NCI-H146 treated with DMSO at 0.1 percent for 48 hours (cell line): Measurements from ENCODE around the gene FBXW11.
"Not testable (repeated sequence)": the region's sequence is repeated elsewhere in the genome, so short reads cannot be mapped to it uniquely, and the experiment has no call there.

Experiments used
- DNase-seq: peaks from one replicate; lab custom pipeline; 2025; ENCODE audit not compliant: unreplicated experiment; lab: John Stamatoyannopoulos, UW

The FBXW11 gene

DNA sequence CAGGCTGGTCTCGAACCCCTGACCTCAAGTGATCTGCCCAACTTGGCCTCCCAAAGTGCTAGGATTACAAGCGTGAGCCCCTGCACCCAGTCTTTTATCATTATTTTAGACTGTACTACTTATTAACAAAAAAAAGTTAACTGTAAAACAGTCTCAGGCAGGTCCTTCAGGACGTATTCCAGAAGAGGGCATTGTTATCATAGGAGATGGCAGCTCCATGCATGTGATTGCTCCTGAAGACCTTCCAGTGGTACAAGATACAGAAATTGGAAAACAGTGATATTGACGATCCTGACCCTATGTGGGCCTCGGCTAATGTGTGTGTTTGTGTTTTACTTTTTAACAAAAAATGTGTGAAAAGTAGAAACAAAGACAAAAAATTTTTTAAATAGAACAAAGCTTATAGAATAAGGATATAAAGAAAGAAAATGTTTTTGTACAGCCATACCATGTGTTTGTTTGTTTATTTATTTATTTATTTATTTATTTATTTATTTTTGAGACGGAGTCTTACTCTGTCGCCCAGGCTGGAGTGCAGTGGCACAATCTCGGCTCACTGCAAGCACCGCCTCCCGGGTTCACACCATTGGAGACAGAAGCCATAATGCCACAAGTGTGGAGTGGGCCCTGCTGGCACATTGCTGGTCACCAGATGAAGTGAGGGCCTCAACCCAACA lies 13.8 kb upstream of the FBXW11 start:
- not testable (repeated sequence) for DNase-seq

DNA sequence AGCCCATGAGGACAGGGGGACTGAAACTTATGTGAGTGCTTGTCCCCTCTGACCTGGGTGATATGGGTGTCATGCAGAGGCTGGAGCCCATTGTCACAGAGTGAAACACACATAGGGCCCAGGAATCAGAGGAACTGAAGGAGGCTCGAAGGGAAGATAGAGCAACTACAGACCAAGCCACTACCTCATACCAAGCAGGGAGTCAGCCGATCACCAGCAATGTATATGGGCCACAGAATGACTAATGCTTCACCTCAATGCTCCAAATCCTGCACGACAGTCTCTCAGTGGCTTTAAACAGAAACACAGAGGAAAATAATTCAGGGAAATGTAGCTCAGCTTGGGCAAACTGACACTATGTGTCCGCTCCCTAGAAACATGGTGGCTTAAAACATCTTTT lies 8.9 kb upstream of the FBXW11 start:
- DNase-seq = no peak

DNA sequence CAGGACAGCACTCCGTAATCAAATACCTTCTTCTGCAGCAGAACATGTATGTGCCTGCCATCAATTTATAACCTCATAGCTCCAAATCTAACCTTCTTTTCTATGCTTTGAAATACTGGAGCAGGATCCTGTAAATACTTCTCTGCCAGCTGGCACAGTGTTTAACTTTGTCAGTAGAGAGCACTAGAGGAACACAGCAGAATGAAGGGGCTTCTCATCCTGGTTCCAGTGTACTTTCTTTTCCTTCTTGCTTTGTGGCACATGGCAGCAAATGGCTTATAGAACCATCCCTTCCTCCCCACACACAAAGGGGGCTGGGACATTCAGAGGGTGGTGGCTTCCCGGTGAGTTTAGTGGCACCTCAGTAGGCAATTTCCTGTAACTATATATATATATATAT lies 3.8 kb upstream of the FBXW11 start:
- DNase-seq = peak; percentile 57

DNA sequence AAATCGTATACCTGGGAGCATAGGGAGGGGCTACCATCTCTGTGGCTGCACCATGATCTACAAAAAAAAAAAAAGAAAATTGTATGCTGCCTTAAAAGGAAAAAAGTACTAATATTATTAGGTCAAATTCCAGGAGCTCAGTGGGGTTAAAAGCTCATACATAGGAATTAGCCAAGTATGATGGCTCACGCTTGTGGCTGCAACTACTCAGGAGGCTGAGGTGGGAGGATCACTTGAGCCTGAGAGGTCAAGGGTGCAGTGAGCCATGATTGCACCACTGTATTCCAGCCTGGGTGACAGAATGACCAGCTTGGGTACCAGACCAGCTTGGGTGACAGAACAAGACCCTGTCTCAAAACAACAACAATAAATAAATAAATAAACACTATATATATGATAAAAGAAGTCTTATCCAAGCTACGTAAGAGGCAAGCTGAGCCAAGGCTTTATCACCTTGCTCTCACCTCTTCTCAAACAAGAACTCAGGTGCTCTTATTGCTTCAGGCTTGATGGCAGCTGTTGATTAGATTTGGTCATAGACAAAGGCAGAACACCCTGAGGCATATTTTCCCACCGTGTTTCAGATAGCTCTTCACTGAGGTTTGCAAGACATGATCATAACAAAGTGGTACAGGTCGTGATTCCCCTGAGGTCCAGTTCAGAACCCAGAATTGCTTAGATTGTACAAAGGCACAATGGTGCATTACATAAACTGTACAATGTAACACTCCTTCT lies 3.3 kb upstream of the FBXW11 start:
- DNase-seq = peak; percentile 64

DNA sequence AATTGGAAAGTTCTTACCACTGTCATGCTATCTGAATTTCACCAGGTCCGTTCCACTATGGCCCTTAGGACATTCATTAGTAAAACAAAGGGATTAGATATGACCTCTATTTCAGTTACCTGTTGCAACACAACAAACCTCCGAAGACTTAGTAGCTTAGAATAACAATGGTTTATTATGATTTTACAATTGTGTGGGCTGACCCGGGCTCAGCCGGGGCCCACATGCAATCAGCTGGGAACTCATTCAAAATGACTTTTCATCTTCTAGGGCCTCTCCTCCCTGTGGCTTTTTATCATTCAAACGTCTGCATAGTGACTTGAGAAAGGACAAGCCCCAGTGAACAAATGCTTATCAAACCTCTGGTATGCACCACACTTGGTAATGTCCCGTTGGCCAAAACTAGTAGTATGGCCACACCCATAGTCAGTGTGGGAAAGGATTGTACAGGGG lies 2.3 kb upstream of the FBXW11 start:
- DNase-seq = no peak

DNA sequence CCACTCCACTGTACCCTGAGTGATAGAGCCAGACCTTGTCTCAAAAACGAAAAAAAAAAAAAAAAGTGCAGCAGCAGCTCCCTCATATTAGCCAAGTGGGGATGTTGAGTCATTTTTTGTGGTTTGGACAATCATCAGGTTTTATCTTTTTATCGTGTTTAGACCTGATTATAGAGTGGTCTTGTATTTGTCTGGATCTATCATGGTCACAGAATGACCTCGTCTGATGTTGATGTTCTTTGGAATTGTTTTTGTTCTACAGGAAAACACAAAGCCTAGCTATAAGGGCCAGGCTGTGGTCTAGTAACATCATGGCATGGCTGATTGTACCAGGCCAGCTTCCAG lies 1.6 kb upstream of the FBXW11 start:
- no peak for DNase-seq

DNA sequence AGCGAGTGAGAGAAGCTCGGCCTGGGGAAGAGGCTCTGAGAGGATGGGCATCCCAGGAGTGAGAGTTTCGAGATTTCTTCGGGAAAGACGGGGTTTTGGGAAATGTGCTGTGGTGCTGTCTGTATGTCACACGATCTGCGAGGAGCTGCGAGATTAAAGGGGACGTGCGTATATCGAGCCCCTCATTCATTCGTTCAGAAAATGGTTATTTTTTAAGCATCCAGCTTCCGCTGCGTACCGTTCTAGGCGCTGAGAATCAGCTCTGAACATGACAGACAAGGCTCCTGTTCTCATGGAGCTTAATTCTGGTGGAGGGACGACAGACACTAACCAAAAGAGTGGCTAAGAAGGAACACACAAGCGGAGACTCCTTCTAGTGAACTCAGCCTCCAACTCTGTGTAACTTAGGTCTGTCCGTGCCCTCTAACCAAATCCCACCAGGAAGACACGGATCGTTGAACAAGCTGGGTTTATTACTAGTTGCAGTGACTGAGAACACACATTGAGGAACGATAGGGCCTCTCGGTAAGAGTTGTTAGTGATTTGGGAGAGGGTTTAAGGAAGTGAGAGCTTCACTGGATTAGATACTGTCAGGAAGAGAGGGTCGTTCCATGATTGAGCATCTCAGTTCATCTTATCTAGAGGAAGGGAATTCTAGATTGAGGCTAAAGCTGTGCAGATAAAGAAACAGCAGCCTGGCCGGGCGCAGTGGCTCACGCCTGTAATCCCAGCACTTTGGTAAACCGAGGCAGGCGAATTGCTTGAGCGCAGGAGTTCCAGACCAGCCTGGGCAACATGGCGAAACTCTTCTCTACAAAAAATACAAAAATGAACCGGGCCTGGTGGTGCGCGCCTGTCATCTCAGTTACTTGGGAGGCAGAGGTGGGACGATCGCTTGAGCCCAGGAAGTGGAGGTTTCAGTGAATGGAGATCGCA lies 1.0 kb upstream of the FBXW11 start:
- DNase-seq = no peak

DNA sequence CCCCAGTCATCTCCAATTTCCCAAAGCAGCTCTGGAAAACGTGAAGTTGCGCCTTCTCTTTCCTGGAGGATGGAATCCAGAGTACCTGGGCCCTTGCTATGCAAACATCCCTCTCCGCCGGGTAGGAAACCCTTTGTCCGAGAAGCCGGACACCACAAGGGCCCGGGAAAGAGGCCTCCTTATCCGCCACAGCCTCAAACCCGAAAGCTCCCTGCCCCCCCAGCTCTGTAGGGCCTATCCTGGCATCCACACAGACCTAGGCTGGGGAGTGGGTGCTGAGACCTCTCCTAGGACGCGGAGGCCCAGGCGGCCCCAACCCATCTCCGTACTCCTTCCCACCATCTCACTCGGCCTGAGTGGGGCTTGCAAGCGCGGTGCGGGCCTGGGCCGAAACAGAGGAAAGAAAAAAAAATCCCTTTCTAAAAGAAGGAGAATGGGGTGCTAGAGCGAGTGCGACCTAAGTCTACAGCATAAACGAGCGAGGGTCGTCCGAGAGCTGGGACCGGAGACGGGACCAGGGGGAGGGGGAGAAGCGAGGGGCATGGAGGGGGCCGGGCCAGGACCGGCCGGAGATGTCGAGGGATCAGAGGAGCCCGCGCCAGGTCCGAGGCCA lies 624 bp downstream of the FBXW11 start:
- no peak for DNase-seq

DNA sequence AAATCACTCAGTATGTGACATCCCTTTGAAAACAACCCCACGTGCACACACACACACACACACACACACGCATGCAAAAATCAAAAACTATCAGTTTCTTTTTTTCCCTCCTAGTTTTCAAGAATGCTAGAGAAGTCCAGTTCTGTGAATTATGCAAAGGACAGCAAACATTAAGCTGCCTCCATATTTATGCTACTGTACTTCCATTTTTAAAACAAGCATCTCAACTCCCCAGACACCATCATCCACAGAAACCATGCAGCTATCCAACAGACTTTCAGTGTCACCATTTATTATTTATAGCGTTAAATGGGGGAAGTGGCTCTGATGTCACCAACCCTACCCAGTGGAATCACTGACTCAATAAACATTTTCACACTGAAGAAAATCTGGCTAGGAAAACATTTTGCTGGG lies 1.6 kb downstream of the FBXW11 start:
- DNase-seq = no peak

DNA sequence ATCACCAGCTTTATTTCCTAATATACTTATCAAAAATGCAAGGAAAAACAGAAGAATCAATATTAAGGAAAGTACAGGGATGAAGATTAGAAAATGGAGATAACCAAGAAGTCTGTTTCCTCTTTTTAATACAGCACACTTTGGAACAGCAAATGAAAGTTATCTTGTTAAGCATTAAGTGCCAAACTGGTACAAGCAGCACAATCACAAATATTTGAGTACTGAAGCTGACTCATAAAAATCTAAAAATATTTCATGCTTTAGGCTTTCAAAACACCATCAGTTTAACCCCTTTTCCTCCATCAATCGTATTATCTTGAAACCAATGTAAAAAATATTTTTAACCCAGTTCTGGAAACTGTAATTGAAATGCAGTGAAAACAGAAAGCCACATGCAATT lies 2.7 kb downstream of the FBXW11 start:
- no peak for DNase-seq

DNA sequence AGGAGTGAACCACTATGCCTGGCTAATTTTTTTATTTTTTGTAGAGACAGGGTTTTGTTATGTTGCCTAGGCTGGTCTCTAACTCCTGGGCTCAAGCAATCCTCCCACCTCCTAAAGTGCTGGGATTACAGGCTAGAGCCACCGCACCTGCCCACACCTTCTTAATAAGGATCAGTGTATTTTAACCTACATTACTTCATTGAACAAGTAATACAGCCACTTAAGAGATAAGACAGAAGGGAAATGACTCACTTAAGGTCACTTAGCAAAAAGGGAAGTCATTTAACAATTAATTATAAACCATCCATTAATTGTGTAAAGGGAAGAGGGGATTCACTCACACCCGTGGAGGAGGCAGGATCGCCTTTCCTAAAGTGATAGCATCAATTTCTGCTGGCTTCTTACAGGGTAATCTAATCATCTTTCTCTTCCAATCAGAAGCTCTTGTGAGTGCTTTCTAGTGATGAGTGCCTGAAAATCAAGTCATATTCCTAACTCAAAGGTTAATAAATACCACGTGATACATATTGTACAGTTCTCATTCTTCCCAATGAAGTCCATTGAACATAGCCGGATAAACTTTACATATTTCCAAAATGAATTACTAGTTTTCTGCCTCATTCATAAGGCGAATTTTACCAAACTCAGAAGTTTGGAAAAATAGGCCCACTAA lies 3.5 kb downstream of the FBXW11 start:
- DNase-seq = no peak

DNA sequence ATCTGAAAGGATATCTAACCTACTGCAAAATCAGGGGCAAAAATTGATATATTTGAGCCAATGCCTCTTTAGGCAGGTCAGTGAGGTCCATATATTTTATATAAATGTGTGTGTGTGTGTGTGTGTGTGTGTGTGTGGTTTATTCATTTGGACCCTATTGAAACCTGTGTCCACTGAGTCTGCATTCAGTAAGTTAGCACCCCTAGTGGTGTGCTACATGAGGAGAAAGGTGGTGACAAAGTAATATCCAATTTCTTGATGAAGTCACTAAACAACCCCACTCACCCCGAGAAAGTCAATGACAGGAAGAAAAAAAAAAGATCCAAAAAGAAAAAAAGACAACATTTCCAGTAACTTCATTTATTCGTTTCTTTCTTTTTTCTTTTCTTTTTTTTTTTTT lies 4.1 kb downstream of the FBXW11 start:
- DNase-seq = no peak

DNA sequence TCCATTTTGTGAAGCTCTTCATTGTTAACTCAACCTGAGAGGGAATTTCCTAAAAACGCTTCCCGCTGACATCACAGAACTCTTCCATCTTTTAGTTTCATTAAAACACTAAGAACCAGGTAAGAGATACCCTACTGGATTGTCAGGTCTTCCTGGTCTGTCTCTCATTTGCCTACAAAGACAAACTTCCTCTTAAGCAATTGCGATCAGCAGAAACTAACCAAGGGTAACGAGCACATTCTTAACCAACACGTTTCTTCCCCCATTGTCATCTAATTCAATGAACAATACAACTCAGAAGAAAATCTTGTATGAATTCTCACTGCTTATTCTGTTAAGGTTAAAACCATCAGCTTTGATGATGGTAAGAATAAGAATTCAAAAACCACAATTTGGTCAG lies 6.6 kb downstream of the FBXW11 start:
- DNase-seq = no peak

DNA sequence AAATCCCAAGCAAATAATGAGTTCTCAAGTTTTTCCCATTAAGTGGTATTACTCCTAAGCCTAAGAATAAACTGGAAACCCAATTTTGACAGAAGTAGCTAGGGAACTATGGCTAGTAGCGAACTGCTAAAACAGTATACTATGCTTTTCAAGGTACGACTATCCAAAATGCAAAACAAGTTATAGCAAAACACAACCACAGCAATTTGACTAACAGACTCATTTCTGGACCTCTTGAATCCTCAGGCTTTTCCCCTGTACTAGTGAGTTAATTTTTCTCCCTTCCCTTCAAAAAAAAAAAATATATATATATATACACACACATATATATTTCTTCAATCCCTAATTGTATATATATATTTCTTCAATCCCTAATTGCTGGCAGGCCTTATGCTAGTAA lies 7.3 kb downstream of the FBXW11 start:
- DNase-seq = no peak

DNA sequence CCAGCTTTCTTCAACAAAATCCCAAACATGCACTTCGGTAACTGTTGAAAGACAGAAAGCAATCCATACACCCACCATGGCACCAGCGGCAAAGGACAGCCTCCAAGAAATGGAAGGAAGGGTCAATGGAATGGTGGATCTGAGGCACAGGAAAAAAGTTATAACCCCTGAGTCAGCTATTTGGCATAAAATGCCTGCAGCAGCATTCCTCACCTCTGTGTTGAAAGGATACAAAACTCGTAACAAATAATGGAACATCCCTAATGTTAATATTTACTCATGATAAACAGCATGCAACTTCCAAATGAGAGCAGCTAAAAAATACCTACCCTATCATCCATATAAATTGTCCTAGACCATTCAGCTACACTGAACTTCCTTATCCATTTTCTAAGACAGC lies 9.4 kb downstream of the FBXW11 start:
- DNase-seq = no peak

DNA sequence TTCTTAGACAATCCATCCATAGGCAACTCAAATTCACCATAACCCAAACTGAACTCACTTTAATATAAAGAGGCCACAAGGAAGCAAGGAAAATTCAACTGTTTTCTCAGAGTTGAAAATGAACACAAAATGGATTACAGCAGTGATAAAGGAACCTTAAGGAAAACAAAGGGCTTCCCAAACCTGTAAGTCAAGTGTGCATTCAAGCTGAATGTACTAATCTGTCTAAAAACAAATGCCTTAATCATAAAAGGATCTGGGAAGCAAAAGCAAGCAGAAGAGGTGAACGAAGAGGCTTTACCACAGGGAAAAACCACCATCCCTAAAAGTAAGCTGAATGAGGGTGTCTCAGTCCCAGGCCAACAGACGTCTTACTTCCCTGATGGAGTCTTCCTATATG lies 13.6 kb downstream of the FBXW11 start:
- DNase-seq = no peak

DNA sequence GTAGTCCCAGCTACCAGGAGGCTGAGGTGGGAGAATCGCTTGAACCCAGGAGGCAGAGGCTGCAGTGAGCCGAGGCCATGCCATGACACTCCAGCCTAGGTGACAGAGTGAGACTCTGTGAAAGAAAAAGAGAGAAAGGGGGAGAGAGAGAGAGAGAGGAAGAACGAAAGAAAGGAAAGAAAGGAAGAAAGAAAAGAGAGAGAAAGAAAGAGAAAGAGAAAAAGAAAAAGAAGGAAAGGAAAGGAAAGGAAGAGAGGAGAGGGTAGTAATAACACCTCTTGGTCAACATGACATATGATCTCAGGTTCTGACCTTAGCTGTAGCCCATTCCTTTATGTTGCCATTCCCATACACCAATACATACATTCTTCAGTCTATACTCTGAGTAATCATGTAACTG lies 14.1 kb downstream of the FBXW11 start:
- no peak for DNase-seq

DNA sequence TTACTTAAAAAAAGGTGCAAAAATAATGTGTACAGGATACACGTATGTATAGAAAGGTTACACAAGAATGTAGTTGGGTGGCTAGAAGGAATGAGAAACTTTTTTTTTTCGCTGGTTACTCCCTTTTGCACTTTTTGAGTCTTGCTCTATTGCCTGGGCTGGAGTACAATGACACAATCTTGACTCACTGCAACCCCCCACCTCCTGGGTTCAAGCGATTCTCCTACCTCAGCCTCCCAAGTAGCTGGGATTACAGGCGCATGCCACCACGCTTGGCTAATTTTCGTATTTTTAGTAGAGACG lies 15.8 kb downstream of the FBXW11 start:
- DNase-seq = no peak

DNA sequence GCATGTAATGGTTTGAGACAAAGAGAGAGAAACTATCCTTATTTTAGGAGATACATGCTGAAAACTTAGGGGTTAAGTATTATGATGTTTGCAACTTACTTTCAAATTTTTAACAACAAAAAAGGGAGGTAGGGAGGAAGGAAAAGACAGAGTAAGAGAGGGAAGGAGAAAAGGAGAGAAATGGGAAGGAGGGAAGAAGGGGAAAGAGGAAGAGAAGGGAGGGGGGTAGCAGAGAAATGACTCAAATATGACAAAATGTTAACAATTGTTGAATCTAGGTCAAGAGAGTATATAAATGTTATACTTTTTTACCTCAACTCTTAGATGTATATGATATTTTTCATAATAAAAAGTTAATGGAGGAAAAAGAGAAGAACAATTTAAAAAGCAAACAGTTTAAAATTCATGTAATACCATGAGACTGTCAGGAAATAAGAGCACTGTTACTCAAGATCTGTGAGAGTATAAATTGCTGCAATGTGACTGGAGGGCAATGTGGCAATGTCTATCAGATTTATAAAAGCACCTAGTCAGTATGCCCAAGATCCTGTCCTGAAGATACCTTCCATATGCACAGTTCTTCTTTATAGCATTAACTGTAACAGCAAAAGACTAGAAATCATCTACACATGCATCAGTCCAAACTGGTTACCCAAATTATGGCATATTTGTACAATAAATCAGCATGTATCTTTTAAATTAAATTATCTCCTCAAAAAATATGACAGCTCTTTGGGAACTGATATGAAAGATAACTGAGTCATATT lies 16.3 kb downstream of the FBXW11 start:
- no peak for DNase-seq

DNA sequence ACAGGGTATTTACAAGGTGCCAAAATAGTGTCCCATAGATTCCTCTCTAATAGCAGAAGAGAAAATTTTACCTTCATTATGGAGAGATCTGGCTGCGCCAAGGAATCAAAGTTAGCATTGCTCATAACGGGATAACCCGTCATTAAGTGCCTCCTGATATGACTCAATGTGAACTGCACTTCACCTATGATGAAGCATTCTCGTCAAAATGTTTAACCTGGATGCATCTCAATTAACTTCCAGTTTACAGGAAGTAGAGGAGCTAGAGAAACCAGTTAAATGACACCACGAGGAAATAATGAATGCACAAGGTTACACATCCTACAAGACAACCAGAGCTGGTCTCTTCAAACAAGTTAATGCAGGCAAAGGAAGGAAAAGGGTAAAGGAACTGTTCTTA lies 17.2 kb downstream of the FBXW11 start:
- DNase-seq = no peak
